ENCODE measurements around the gene APPL2.

GRCh38 chr12:105177208-105177607, 58.8 kb downstream of the APPL2 start:
- TF ChIP-seq GATA3 (IDR thresholded peaks at IDR 0.05; ENCODE audit: low read depth, low read length), result no peak
- TF ChIP-seq GATA2 (IDR thresholded peaks at IDR 0.05; ENCODE audit: low read depth, low read length), result no peak
